ENCODE data around the gene NDUFA5.

GRCh38 chr7:123555484-123555883 lies 2.1 kb downstream of the NDUFA5 start:
- TF ChIP-seq CTCF (IDR thresholded peaks at IDR 0.05) (no peak), POLR2A (IDR thresholded peaks at IDR 0.05) (no peak), EP300 (IDR thresholded peaks at IDR 0.05) (no peak)

All from ovary (tissue), 3 donors.